MG63 (cell line): Measurements from ENCODE around the gene OR51F1. TPM values are rescaled to one million over a fixed set of nuclear protein-coding genes. Genes with fewer than 3 reads are reported as not detected.
"Not testable (repeated sequence)": the region's sequence is repeated elsewhere in the genome, so short reads cannot be mapped to it uniquely, and the experiment has no call there.

Experiments
- DNase-seq: peaks from one replicate; pipeline ENCODE4 v3.0.0-alpha.2; 2020
- H3K27me3 ChIP-seq: fragments of 250-450 bp; sonication (Bioruptor Pico); 2 replicates; pipeline ENCODE4 v1.5.1; 2020; ENCODE audit warnings: mild to moderate bottlenecking, moderate library complexity
- H3K36me3 ChIP-seq: fragments of 250-450 bp; sonication (Bioruptor Pico); 2 replicates; pipeline ENCODE4 v1.5.1; 2020; ENCODE audit warnings: mild to moderate bottlenecking, moderate library complexity
- H3K4me3 ChIP-seq: fragments of 250-450 bp; sonication (Bioruptor Pico); 2 replicates; pipeline ENCODE4 v1.5.1; 2020; ENCODE audit warnings: mild to moderate bottlenecking, moderate library complexity
- H3K9me3 ChIP-seq: fragments of 250-450 bp; sonication (Bioruptor Pico); 2 replicates; pipeline ENCODE4 v1.5.1; 2020; ENCODE audit warnings: mild to moderate bottlenecking, moderate library complexity
- total RNA-seq: library from RNA; depleted of rRNA; stranded (reverse); fragments of >200 nt; shearing (Covaris generic); gene quantifications from 2 replicates; pipeline ENCODE4 v1.2.3, GENCODE V29; 2014; ENCODE audit warnings: low replicate concordance; rRNA removed

The OR51F1 gene, protein sequence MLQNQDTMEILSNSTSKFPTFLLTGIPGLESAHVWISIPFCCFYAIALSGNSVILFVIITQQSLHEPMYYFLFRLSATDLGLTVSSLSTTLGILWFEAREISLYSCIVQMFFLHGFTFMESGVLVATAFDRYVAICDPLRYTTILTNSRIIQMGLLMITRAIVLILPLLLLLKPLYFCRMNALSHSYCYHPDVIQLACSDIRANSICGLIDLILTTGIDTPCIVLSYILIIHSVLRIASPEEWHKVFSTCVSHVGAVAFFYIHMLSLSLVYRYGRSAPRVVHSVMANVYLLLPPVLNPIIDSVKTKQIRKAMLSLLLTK
- not detected in 2 replicates for total RNA-seq

DNA sequence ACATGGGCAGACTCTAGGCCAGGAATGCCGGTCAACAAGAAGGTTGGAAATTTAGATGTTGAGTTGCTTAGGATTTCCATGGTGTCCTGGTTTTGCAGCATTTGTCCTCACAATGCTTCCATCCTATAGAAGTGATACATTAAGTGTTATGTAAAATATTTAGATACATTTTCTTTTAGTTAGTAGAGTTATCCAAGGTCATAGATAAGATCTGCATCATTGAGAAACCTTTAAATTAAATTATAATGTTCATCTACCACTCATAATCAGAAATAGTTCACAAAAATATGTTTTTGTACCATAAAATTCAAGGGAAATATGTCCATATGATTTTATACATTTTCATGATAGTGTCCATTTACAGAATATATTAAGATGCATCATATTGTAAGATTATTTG, at the start of gene OR51F1:
Gene OR51F1, minus strand, starts transcription at position 101 of the 400 bp plus-strand sequence. Its CDS starts 0 bp downstream, at position 101.
- Histone ChIP-seq H3K4me3 (no peak within 1 kb of the TSS), H3K36me3 (no peaks in the 10 kb centered on the region), H3K9me3 (no peaks in the 10 kb centered on the region), H3K27me3 (no peaks in the 10 kb centered on the region)
- DNase-seq, result no peak

DNA sequence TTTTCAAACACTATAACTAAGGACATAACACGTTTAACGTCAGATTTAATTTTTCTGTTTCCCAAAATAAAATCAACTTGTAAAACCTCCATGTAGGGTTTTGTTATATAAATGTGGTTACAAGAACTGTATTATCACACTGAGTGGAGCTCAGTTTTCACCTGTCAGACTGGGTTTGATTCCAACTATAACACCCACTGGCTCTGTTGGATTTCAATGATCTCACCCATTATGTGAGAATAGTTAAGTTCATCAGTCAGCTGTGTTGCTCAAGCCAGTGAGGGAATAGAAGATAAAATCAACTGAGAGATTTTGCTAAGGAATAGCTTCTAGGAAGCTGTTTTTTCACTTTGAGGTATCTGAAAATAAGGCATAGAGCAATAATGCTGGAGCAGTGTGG, 39.5 kb upstream of the OR51F1 start:
- DNase-seq, result no peak

DNA sequence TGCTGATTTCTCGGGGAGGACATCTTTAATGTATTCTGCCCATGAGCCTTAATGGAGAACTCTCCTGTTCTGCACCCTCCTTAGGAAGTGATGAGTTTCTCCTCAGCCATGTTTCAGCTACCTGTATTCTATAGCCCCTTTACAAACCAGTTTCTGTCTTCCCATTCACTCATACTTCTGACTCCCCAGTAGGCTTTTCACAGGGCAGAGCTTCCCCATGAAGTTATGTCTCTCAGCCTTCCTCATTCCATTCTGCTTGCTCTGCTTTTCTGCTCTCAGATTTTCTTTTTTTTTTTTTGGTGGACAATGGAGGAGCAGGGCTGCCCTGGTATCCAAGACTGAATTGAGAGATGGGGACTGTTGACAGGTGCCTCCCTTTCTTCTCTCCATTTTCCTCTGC, 38.7 kb upstream of the OR51F1 start:
- Histone ChIP-seq H3K27me3 (no peaks in the 10 kb centered on the region), H3K4me3 (no peak overlapping the region), H3K36me3 (no peaks in the 10 kb centered on the region), H3K9me3 (no peaks in the 10 kb centered on the region)
- DNase-seq, result no peak

More for the DNA sequence above, 39.5 kb upstream of the OR51F1 start:
- H3K27me3 ChIP-seq, result no peaks in the 10 kb centered on the region
- no peak overlapping the region for H3K4me3 ChIP-seq
- no peaks in the 10 kb centered on the region for H3K9me3 ChIP-seq
- H3K36me3 ChIP-seq, result no peaks in the 10 kb centered on the region

DNA sequence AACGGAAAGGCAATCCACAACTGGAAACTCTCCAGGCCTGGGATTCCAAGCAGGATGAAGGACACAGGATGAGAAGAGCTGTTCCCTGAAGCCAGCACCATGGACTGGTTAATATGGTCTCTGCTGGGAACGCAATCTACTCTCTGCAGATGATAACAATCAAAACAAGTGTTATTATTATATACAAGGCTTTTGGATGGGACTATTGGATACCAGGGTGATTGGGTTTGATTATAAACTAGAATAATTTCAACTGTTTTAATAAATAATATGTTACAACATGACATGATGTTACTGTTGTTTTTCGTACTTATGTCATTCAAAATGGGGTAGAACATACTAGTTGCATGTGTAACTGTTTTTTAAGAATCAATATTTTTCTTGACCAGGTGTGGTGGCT, 34.5 kb upstream of the OR51F1 start, which contains the start of gene OR52R1:
Gene OR52R1, minus strand, starts transcription at position 101 of the 400 bp plus-strand sequence. Its CDS starts 0 bp downstream, at position 101.
- no peak for DNase-seq
- no peaks in the 10 kb centered on the region for H3K27me3 ChIP-seq
- no peaks in the 10 kb centered on the region for H3K9me3 ChIP-seq
- no peaks in the 10 kb centered on the region for H3K36me3 ChIP-seq
- no peak within 1 kb of the TSS for H3K4me3 ChIP-seq

DNA sequence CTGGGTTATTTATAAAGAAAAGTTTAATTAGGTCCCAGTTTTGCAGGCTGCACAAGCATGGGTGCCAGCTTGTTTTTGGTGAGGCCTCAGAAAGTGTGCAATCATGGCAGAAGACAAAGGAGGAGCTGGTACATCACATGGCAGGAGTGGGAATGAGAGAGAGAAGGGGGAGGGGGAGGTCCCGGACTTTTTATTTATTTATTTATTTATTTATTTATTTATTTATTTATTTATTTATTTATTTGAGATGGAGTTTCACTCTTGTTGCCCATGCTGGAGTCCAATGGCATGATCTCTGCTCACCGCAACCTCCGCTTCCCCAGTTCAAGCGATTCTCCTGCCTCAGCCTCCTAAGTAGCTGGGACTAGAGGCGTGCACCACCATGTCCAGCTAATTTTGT, 31.6 kb upstream of the OR51F1 start:
- H3K4me3 ChIP-seq, H3K9me3 ChIP-seq, DNase-seq, H3K36me3 ChIP-seq, H3K27me3 ChIP-seq: not testable (repeated sequence)

DNA sequence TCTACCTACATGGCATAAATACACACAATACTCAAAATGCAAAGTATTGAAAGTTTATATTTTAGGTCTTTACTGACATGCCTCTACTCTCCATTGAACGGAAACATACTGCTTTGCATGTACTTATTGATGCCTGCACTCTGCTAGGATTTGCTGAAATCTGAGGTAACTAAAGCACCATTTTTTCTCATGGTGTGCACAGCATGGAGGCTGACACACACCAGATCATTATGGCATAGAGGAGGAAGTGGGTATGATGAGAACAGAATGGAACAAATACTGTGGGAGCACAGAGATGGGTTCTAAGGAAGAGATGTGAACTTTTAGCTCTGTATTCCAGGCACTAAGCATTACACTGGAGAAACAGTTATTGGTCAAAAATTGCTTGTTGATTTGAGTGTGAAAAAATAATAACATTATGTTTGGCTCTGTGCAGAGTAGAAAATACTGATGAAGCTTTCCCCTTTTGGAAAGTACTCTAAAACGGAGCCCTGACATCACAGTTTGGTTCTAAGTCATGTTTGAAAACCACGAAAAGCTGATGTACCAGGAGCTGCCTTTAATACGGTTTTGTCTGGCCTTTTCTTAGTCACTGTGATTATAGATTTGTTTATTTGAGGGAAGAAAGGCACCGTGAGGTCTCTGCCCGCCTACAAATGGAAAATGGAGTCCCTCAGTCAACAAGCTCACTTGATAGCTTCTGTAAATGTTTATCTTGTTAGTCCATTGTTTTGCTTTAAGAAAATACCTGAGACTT, 28.9 kb upstream of the OR51F1 start:
- H3K4me3 ChIP-seq, result no peak overlapping the region
- DNase-seq, result no peak

DNA sequence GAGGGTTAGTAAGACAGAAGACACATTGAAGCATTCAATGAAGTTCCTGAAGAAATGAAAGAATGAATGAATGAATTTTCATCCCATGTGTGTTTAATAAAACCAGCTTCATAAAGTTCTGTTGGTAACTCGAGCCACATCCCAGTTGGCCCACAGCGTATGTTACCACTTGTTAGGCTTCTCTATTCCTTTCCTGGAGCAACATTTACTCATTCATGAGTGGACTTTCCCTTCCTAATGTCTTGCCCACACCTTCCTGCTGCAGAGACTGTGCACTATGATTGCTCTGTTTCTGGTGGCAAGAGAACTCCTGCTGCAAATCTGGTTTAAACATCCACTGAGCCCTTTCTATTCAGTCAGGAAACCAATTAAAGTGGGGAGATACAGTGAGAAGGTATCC, 27.5 kb upstream of the OR51F1 start:
- H3K9me3 ChIP-seq, result no peaks in the 10 kb centered on the region
- H3K36me3 ChIP-seq, result no peaks in the 10 kb centered on the region
- no peak for DNase-seq
- H3K4me3 ChIP-seq, result no peak overlapping the region
- H3K27me3 ChIP-seq, result no peaks in the 10 kb centered on the region

More for the DNA sequence above, 28.9 kb upstream of the OR51F1 start:
- Histone ChIP-seq H3K27me3 (no peaks in the 10 kb centered on the region), H3K9me3 (no peaks in the 10 kb centered on the region), H3K36me3 (no peaks in the 10 kb centered on the region)

DNA sequence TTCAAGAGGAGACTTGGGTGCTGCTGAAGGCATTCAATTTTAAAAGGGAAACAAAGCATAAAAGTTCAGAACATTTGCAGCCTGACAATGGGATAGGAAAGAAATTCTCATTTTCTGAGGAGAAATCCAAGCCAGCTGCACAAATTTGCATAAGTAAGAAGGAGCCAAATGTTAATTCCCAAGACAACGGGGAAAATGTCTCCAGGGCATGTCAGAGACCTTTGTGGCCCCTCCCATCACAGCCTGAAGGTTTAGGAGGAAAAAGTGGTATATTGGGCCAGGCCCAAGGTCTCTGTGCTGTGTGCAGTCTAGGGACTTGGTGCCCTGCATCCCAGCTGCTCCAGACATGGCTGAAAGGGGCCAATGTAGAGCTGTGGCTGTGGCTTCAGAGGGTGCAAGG, 12.7 kb upstream of the OR51F1 start:
- H3K4me3 ChIP-seq, result no peak overlapping the region
- no peak for DNase-seq
- H3K36me3 ChIP-seq, result no peaks in the 10 kb centered on the region
- no peaks in the 10 kb centered on the region for H3K27me3 ChIP-seq
- H3K9me3 ChIP-seq, result no peaks in the 10 kb centered on the region

DNA sequence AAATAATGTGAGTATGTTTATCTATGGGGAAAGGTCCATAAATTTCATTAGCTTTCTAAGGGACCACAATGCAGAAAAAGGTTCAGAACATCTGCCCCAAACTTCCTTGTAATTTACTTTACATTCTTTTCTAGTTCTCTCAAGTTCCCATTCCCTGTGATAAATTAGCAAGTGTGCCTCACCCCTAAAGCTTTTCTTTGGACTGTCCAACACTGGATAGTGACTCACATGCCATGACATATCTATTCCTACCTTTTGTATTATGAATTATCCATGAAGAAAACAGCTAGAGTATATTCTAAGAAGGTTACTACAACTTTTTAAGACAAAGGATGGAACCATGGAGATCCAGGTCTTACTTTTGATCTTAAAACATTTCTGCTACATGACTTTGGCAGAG, 1.6 kb downstream of the OR51F1 start:
- H3K27me3 ChIP-seq, result no peaks in the 10 kb centered on the region
- no peaks in the 10 kb centered on the region for H3K36me3 ChIP-seq
- DNase-seq, result no peak
- no peaks in the 10 kb centered on the region for H3K9me3 ChIP-seq
- no peak overlapping the region for H3K4me3 ChIP-seq

DNA sequence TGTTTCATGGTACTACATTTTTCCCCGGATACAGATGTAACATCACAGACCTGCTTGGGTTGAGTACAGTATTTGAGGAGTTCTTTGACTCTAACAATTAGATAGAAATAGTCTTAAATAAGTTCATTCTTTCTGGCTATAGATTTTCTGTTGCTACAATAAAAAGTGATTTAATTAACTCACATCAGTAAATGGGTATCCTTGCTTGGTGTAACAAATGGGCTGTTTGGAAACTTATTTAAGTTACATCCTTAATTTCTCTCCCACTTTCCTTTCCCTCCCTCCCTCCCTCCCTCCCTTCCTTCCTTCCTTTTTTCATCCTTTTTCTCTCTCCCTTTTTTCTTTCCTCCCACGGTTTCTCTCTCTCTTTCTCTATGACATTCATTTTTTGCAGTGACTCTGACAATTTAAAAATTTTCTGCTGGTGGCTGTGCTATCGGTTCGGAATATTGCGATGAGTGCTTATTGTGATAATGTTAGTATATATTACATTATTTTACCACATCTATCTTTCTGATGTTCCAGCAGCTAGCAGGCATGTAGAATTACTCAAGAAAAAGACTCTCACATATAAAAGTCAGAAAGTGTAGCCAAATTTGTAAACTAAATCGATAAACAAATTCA, 3.2 kb downstream of the OR51F1 start:
- no peaks in the 10 kb centered on the region for H3K36me3 ChIP-seq
- no peak for DNase-seq
- no peaks in the 10 kb centered on the region for H3K27me3 ChIP-seq
- no peaks in the 10 kb centered on the region for H3K9me3 ChIP-seq
- H3K4me3 ChIP-seq, result no peak overlapping the region

DNA sequence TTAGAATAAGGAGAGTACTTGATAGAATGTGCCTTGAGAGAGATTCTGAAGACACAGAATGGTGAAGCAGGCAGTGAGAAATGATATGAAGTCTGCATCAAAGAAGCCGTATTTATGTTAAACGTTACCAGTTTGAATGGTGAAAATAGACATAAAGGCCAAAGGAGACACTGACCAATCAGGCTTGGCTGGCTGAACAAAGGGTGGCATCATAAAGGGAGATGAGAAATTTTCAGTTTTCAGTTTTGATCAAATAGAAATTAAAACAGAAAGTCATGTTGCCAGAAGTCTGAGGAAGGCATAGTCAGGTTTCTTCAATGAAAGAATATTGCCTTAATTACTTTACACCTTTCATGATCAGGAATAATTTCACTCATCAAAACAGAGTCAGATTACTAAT, 6.6 kb downstream of the OR51F1 start:
- H3K27me3 ChIP-seq, result no peaks in the 10 kb centered on the region
- H3K4me3 ChIP-seq, result no peak overlapping the region
- no peak for DNase-seq
- no peaks in the 10 kb centered on the region for H3K9me3 ChIP-seq
- H3K36me3 ChIP-seq, result no peaks in the 10 kb centered on the region

DNA sequence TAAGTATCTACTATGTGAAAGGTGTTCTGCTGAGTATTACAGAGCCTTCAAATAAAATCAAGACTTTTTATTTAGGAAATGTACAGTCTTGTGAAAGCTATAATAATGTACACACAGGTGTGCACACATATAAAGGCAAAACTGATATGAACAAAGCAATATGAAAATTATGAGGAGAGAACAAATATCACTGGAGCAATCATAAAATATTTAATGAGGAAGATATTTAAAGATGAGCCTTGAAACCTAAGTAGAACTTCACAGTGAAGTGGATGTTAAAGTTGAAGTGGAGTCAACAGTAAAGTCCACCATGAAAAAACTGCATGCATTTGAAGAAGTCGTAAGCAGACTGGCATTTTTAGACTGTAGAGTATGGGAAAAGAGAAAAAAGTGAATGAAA, 18.5 kb downstream of the OR51F1 start:
- Histone ChIP-seq H3K27me3 (no peaks in the 10 kb centered on the region), H3K4me3 (no peak overlapping the region)

DNA sequence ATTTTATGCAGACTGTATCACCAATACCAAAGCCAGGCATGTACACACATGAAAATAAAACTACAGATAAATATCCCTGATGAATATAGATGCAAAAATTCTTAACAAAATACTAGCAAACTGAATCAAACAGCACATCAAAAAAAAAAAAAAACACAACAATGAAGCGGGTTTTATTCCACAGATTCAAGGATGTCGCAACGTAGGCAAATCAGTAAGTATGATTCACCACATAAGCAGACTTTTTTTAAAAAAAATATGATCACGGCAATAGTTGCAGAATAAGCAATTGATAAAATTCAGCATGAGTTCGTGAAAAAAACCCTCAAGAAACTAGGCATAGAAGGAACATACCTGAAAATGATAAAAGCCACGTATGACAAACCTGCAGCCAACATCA, 21.3 kb downstream of the OR51F1 start:
- DNase-seq, result no peak
- no peaks in the 10 kb centered on the region for H3K36me3 ChIP-seq
- H3K27me3 ChIP-seq, result no peaks in the 10 kb centered on the region
- no peaks in the 10 kb centered on the region for H3K9me3 ChIP-seq
- no peak overlapping the region for H3K4me3 ChIP-seq

More for the DNA sequence above, 18.5 kb downstream of the OR51F1 start:
- no peaks in the 10 kb centered on the region for H3K36me3 ChIP-seq
- no peak for DNase-seq
- no peaks in the 10 kb centered on the region for H3K9me3 ChIP-seq

DNA sequence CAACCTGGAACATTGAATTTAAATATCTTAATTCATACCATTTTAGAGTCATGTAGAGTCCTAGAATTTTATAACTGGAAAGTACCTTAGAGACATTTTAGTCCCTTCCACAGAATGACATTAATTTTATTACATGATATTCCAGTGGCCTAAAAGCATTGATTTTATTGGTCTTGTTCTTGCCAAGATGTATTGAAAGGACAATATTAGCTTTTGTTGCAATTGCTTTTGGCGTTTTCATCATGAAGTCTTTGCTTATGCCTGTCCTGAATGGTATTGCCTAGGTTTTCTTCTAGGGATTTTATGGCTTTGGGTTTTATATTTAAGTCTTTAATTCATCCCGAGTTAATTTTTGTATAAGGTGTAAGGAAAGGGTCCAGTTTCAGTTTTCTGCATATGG, 29.0 kb downstream of the OR51F1 start:
- Histone ChIP-seq H3K9me3 (no peaks in the 10 kb centered on the region), H3K4me3 (no peak overlapping the region), H3K36me3 (no peaks in the 10 kb centered on the region), H3K27me3 (no peaks in the 10 kb centered on the region)
- DNase-seq, result no peak

DNA sequence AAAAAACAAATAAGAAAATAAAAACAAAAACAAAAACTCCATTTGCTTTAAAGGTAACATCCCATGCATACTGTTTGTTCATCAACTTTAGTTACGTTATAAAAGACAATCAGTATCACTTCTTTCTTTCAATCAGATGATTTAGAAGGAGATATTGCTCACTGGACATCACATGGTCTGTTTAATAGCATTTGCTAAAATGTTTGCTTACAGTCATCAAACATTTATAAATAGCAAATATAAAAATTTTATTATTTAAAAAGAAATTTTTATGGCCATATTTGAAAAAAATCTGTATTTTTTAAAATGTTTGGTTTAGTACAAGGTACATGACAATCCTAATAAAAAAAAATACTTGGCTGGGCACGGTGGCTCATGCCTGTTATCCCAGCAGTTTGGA, 42.6 kb downstream of the OR51F1 start:
- Histone ChIP-seq H3K9me3 (no peaks in the 10 kb centered on the region), H3K27me3 (no peaks in the 10 kb centered on the region), H3K4me3 (no peak overlapping the region), H3K36me3 (no peaks in the 10 kb centered on the region)
- no peak for DNase-seq

DNA sequence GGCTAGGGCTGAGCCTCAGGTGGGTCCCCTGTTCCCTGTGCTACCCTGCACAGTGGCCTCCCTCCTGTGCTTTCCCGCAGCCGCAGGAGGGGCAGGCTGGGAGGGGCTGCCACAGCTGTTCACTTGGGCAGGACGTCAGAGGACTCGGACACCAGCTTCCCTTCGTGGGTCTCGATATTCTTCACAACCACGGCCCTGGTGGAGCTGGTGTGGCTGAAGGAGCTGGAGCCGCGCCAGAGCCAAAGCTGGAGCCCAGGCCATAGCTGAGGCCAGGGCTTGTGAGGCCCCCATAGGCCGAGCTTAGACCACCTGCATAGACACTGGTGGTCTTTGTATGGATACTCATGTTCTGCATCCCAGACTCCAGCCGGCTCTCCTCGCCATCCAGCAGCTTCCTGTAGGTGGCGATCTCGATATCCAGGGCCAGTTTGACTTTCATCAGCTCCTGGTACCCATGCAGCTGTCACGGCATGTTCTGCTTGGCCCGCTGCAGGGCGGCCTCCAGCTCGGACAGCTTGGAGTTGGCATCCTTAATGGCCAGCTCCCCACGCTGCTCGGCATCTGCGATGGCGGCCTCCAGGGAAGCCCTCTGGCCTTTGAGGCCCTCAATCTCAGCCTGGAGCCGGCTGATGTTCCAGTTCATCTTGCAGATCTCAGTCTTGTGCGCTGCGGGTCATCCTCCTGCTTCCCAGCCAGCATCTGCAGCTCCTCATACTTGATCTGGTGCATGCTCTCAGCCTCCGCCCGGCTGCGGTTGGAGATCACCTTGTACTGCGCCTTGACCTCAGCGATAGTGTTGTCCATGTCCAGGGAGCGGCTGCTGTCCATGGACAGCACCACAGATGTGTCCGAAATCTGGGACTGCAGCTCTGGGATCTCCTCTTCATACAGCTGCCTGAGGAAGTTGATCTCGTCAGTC, 46.9 kb downstream of the OR51F1 start:
- H3K36me3 ChIP-seq, H3K27me3 ChIP-seq, DNase-seq, H3K4me3 ChIP-seq, H3K9me3 ChIP-seq: not testable (repeated sequence)
